ENCODE results near the gene FAM229A. TPM values are rescaled to one million over a fixed set of nuclear protein-coding genes. Genes with fewer than 3 reads are reported as not detected.

Gene FAM229A
- total and polyA plus RNA-seq, 2 of the 8 experiments (the other 6 are each of a cell fraction or from before 2014, with no cell fraction given): 4.1 to 4.2 TPM

DNA sequence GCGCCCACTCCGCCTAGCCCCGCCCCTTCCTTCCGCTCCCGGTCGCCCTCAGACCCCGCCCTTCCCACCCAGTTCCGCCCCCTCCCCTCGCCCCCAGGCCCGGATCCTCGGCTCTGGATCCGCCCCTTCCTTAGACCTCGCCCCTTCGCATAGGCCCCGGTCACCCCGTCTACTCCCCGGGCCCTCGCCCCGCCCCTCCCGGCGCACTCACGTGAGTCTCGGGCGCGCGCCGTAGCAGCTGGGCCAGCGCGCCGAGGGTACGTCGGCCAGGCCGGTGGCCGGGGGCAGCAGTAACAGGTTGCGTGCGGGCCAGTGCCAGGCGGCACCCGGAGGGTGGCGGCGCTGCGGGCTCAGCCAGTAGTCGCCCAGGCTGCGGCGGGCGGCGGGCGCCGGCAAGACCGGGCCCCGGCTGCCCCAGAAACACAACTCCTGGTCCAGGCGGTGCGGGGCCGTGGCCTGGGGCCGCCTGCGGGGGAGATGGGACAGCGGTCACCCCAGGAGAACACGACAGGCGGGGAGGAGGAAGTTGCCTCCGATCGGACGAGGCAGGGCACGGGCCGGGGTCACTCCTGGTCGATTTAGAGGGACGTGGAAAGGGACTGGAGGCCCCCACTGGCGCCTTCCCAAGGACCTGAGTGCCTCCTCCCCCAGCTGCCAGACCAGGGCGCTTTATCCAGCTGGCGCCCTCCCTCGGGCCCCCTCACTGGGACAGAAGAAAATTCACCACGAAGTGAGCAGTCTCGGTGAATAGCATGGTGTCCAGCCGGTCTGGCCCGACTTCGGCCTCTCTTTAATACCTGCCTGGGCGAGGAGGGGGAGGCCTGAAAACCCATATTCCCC is 10.7 kb downstream of the FAM229A start (continued):
- no peak; a peak in 1 of 4 replicates for TF ChIP-seq HDAC2 (IDR thresholded peaks at IDR 0.05; ENCODE audit: borderline replicate concordance in 1 of 2, low read depth in 2 of 2, low read length in 2 of 2)
- no peak for TF ChIP-seq YY1 (IDR thresholded peaks at IDR 0.05; ENCODE audit: low read depth, low read length)
- no peak for TF ChIP-seq POU5F1 (IDR thresholded peaks at IDR 0.05; ENCODE audit: low read depth, low read length)
- peak; percentile 81 for TF ChIP-seq CREB1 (IDR thresholded peaks at IDR 0.05)
- TF ChIP-seq SP1 (IDR thresholded peaks at IDR 0.05; ENCODE audit: low read depth, low read length): no peak
- no peak for TF ChIP-seq CBX5 (IDR thresholded peaks at IDR 0.05; ENCODE audit: low read depth, low read length)
- TF ChIP-seq ZNF274 (IDR thresholded peaks at IDR 0.05; ENCODE audit: borderline replicate concordance, extremely low read depth, low read length): no peak
- peak; percentile 75 for TF ChIP-seq PHF8 (conservative IDR thresholded peaks at IDR 0.05; ENCODE audit: low read depth, low read length)
- TF ChIP-seq RAD21 (IDR thresholded peaks at IDR 0.05 in 1 of 2, conservative IDR thresholded peaks at IDR 0.05 in 1 of 2; ENCODE audit: low read depth in 2 of 2, low read length in 2 of 2): peak in 1 of 2 experiments; percentile 13; a peak in 1 of 4 replicates
